DND-41 (cell line): ENCODE data around the gene MAN2A1.

Experiments used
- CTCF ChIP-seq: IDR thresholded peaks from 2 replicates; pipeline ENCODE4 v1.5.1; 2012; ENCODE audit warnings: borderline replicate concordance, low read length, moderate library complexity, mild to moderate bottlenecking; ENCODE audit not compliant: poor library complexity, severe bottlenecking; ENCODE audit errors: extremely low read depth
- EZH2 ChIP-seq: IDR thresholded peaks from 3 replicates; pipeline ENCODE4 v1.6.1; 2012; ENCODE audit warnings: borderline replicate concordance, low read depth, mild to moderate bottlenecking, moderate library complexity, low read length, inconsistent platforms; ENCODE audit not compliant: severe bottlenecking

- TF ChIP-seq CTCF (no peak), EZH2 (no peak)
Measured at GRCh38 chr5:109744261-109744660, 54.5 kb downstream of the MAN2A1 start.
